HG03135 (cell line): ENCODE results near the gene C15orf39.
"Not testable (repeated sequence)": the region's sequence is repeated elsewhere in the genome, so short reads cannot be mapped to it uniquely, and the experiment has no call there.

Experiments
- ATAC-seq: cut with Tn5 transposase; IDR thresholded peaks from one replicate; pipeline ENCODE4 v1.9.1; 2021; ENCODE audit warnings: mild to moderate bottlenecking, moderate library complexity; ENCODE audit not compliant: unreplicated experiment

C15orf39 gene

GRCh38 chr15:75201616-75202250 lies at the start of gene C15orf39:
Gene C15orf39, plus strand, starts transcription at chr15:75201882. Its CDS starts 4,167 bp downstream, at chr15:75206049.
- ATAC-seq: peak; percentile 46

- ATAC-seq: no peak
Observed at GRCh38 chr15:75152382-75153079, 49.2 kb upstream of the C15orf39 start.

GRCh38 chr15:75153087-75153486 lies 48.6 kb upstream of the C15orf39 start:
- no peak for ATAC-seq

GRCh38 chr15:75153565-75154276 lies 48.0 kb upstream of the C15orf39 start:
- ATAC-seq: no peak

- no peak for ATAC-seq
Observed at GRCh38 chr15:75154461-75155062, 47.1 kb upstream of the C15orf39 start.

GRCh38 chr15:75156326-75157215 lies 45.1 kb upstream of the C15orf39 start:
- ATAC-seq: no peak

- no peak for ATAC-seq
Observed at GRCh38 chr15:75158402-75158801, 43.3 kb upstream of the C15orf39 start.

GRCh38 chr15:75159244-75159643 lies 42.4 kb upstream of the C15orf39 start:
- ATAC-seq: no peak

GRCh38 chr15:75161106-75161916 lies 40.4 kb upstream of the C15orf39 start:
- ATAC-seq: no peak

GRCh38 chr15:75161917-75162414 lies 39.7 kb upstream of the C15orf39 start:
- no peak for ATAC-seq

GRCh38 chr15:75163150-75163564 lies 38.5 kb upstream of the C15orf39 start:
- no peak for ATAC-seq

- ATAC-seq: no peak
Observed at GRCh38 chr15:75164625-75165350, 36.9 kb upstream of the C15orf39 start.

- not testable (repeated sequence) for ATAC-seq
Observed at GRCh38 chr15:75166489-75167063, 35.1 kb upstream of the C15orf39 start.

- ATAC-seq: no peak
Observed at GRCh38 chr15:75167588-75168350, 33.9 kb upstream of the C15orf39 start.

GRCh38 chr15:75168374-75168773 lies 33.3 kb upstream of the C15orf39 start:
- no peak for ATAC-seq

- no peak for ATAC-seq
Observed at GRCh38 chr15:75170203-75170602, 31.5 kb upstream of the C15orf39 start.

- ATAC-seq: no peak
Observed at GRCh38 chr15:75170711-75171341, 30.9 kb upstream of the C15orf39 start.
